GM12878 (cell line): ENCODE data around the gene DLG2. TPM values are rescaled to one million over a fixed set of nuclear protein-coding genes. Genes with fewer than 3 reads are reported as not detected.

Experiments used
- ATAC-seq: fragments of 200-7000 bp; cut with Tn5 transposase; 3 replicates; pipeline ENCODE4 v1.9.1; 2020; ENCODE audit warnings: mild to moderate bottlenecking, moderate library complexity
- BruUV-seq: library from RNA; stranded (reverse); fragments of 400-500 nt; replicated peaks from 2 replicates; lab custom pipeline; 2021; lab: Mats Ljungman, UMichigan
- CTCF ChIA-PET: fragments of 300-600 bp; sonication (Branson Sonifier 250); formaldehyde crosslinking; extraction: SDS; loops from one replicate; lab custom pipeline; 2021; ENCODE audit warnings: inconsistent platforms; lab: Yijun Ruan, JAX
- POLR2A ChIA-PET: fragments of 350-600 bp; formaldehyde crosslinking; extraction: SDS; loops from one replicate; lab custom pipeline; 2021; ENCODE audit warnings: inconsistent platforms; lab: Charles Lee
- RAD21 ChIA-PET: fragments of 300-600 bp; sonication (Branson Sonifier 250); formaldehyde crosslinking; loops from one replicate; lab custom pipeline; 2023; ENCODE audit warnings: antibody characterized with exemption; ENCODE audit not compliant: unreplicated experiment; lab: Charles Lee
- SMC1A ChIA-PET: fragments of 300-600 bp; sonication (Branson Sonifier 250); formaldehyde crosslinking; loops from one replicate; lab custom pipeline; 2023; ENCODE audit not compliant: unreplicated experiment, uncharacterized antibody; lab: Charles Lee
- DNase-seq: peaks from one replicate; pipeline ENCODE4 v3.0.0-alpha.2; 2011; ENCODE audit warnings: low read depth, low spot score
- FAIRE-seq: peaks from 3 replicates; lab custom pipeline; 2011; peaks lifted over from hg19 to GRCh38; lab: Jason Lieb, UNC
- H2AFZ ChIP-seq: 2 replicates; pipeline ENCODE4 v1.6.0; 2011; ENCODE audit warnings: low read depth, low read length, control low read depth; ENCODE audit not compliant: control insufficient read depth
- H3K27ac ChIP-seq: 2 replicates; pipeline ENCODE4 v1.5.1; 2011; ENCODE audit warnings: control low read depth; ENCODE audit not compliant: control insufficient read depth, insufficient read depth
- H3K27me3 ChIP-seq, 2 experiments: replicated peaks in 1 of 2; 2 replicates each; pipeline versions ENCODE4 v1.6.0 to v1.6.1; 2011; ENCODE audit warnings: low read length in 1 of 2; ENCODE audit not compliant: control insufficient read depth in 2 of 2, insufficient read depth in 2 of 2
- H3K36me3 ChIP-seq, 2 experiments: 2 replicates each; pipeline ENCODE4 v1.5.1; 2011; ENCODE audit warnings: low read length in 1 of 2; ENCODE audit not compliant: control insufficient read depth in 2 of 2, insufficient read depth in 2 of 2
- H3K4me1 ChIP-seq: 2 replicates; pipeline ENCODE4 v1.6.1; 2011; ENCODE audit warnings: mild to moderate bottlenecking, low read length, moderate library complexity, mixed read lengths; ENCODE audit not compliant: control insufficient read depth, insufficient read depth
- H3K4me2 ChIP-seq: 2 replicates; pipeline ENCODE4 v1.6.0; 2011; ENCODE audit warnings: control low read depth; ENCODE audit not compliant: control insufficient read depth, insufficient read depth
- H3K4me3 ChIP-seq: fragments of 200-600 bp; sonication (generic); 2 replicates; pipeline ENCODE4 v1.5.1; 2016
- H3K79me2 ChIP-seq: 2 replicates; pipeline ENCODE4 v1.6.0; 2011; ENCODE audit warnings: low read length; ENCODE audit not compliant: control insufficient read depth, insufficient read depth
- H3K9ac ChIP-seq: 2 replicates; pipeline ENCODE4 v1.8.0; 2011; ENCODE audit warnings: low read length, control low read depth, mixed read lengths; ENCODE audit not compliant: control insufficient read depth, insufficient read depth
- H3K9me3 ChIP-seq: replicated peaks from 3 replicates; pipeline ENCODE4 v1.5.1; 2011; ENCODE audit warnings: mild to moderate bottlenecking, low read length; ENCODE audit not compliant: control insufficient read depth, insufficient read depth
- H4K20me1 ChIP-seq: 2 replicates; pipeline ENCODE4 v1.6.0; 2011; ENCODE audit not compliant: control insufficient read depth, insufficient read depth
- BACH1 ChIP-seq: fragments of 450-650 bp; IDR thresholded peaks from 2 replicates; pipeline ENCODE4 v1.6.1; 2017; ENCODE audit warnings: mild to moderate bottlenecking, borderline replicate concordance
- BCL11A ChIP-seq: IDR thresholded peaks from 2 replicates; pipeline ENCODE4 v1.6.1; 2011; ENCODE audit warnings: low read depth, low read length
- CBFB ChIP-seq: IDR thresholded peaks from 2 replicates; pipeline ENCODE4 v1.6.1; 2016; ENCODE audit warnings: antibody characterized with exemption, low read depth
- CBX5 ChIP-seq: sonication (generic); IDR thresholded peaks from 2 replicates; pipeline ENCODE4 v1.6.1; 2016; ENCODE audit warnings: low read depth, moderate library complexity, mild to moderate bottlenecking, inconsistent platforms
- DPF2 ChIP-seq: fragments of 450-650 bp; IDR thresholded peaks from 2 replicates; pipeline ENCODE4 v1.6.1; 2017; ENCODE audit warnings: mild to moderate bottlenecking
- HCFC1 ChIP-seq: fragments of 150-350 bp; IDR thresholded peaks from 2 replicates; pipeline ENCODE4 v1.6.1; 2014; ENCODE audit warnings: low read length
- HDGF ChIP-seq: fragments of 450-650 bp; IDR thresholded peaks from 2 replicates; pipeline ENCODE4 v1.6.1; 2016; ENCODE audit warnings: antibody characterized with exemption
- IRF5 ChIP-seq: fragments of 450-650 bp; IDR thresholded peaks from 2 replicates; pipeline ENCODE4 v1.6.1; 2017; ENCODE audit warnings: borderline replicate concordance
- JUND ChIP-seq: IDR thresholded peaks from 2 replicates; pipeline ENCODE4 v1.6.1; 2012; ENCODE audit warnings: low read depth, mild to moderate bottlenecking, low read length, improper control_type of control experiment, moderate library complexity
- KAT2A ChIP-seq: conservative IDR thresholded peaks from 2 replicates; pipeline ENCODE4 v1.6.1; 2011; ENCODE audit warnings: low read depth, low read length; ENCODE audit not compliant: control insufficient read depth
- NR2C2 ChIP-seq: IDR thresholded peaks from 2 replicates; pipeline ENCODE4 v1.6.1; 2011; ENCODE audit warnings: borderline replicate concordance, low read depth; ENCODE audit not compliant: control insufficient read depth, insufficient read length
- POLR2AphosphoS5 ChIP-seq: IDR thresholded peaks from 2 replicates; pipeline ENCODE4 v1.6.1; 2011; ENCODE audit warnings: mild to moderate bottlenecking, low read length, inconsistent platforms
- RFX5 ChIP-seq: IDR thresholded peaks from 2 replicates; pipeline ENCODE4 v1.6.1; 2011; ENCODE audit warnings: low read depth, low read length, improper control_type of control experiment
- SIX5 ChIP-seq: IDR thresholded peaks from 2 replicates; pipeline ENCODE4 v1.6.1; 2011; ENCODE audit warnings: mild to moderate bottlenecking, low read depth, low read length, moderate library complexity; ENCODE audit not compliant: severe bottlenecking
- SMC3 ChIP-seq: IDR thresholded peaks from 2 replicates; pipeline ENCODE4 v1.6.1; 2011; ENCODE audit warnings: low read length, improper control_type of control experiment, borderline replicate concordance
- SPI1 ChIP-seq: IDR thresholded peaks from 2 replicates; pipeline ENCODE4 v1.6.1; 2011; ENCODE audit warnings: low read depth, mild to moderate bottlenecking, low read length, moderate library complexity, borderline replicate concordance; ENCODE audit not compliant: insufficient read depth
- SREBF2 ChIP-seq: IDR thresholded peaks from 2 replicates; pipeline ENCODE4 v1.6.1; 2012; ENCODE audit warnings: mild to moderate bottlenecking, low read length
- ZBED1 ChIP-seq: IDR thresholded peaks from 2 replicates; pipeline ENCODE4 v1.6.1; 2016; ENCODE audit warnings: borderline replicate concordance
- WGBS: methylation state at CpG from one replicate; pipeline ENCODE4 v1.1.6; 2016; ENCODE audit warnings: low lambda C conversion rate; ENCODE audit not compliant: insufficient replicate concordance, insufficient coverage; ENCODE audit errors: missing lambda C conversion rate; 5-methylcytosine and 5-hydroxymethylcytosine counted together
- in situ Hi-C: fragments of 300-500 bp; cut with MboI; formaldehyde crosslinking; loops from 9 replicates; pipeline ENCODE4 v1.14.3; 2018; ENCODE audit warnings: mixed read lengths
- intact Hi-C: fragments of 100-400 bp; cut with micrococcal nuclease; formaldehyde crosslinking; loops from one replicate; pipeline ENCODE4 v1.14.2; 2022; ENCODE audit not compliant: unreplicated experiment
- polyA plus RNA-seq, 11 experiments: library from polyadenylated mRNA; depleted of rRNA in 4 of 11; unstranded in 6 of 11; stranded (reverse) in 5 of 11; fragments of >200 nt; fragmentation: Nextera tagmentation in 4 of 11; fragmentation: Illumina TruSeq in 1 of 11; extraction: Ambion mirVana in 4 of 11; extraction: Trizol in 1 of 11; gene quantifications; 1 replicate in 1 of 11; 2 replicates in 10 of 11; pipeline versions ENCODE4 v1.2.1 to v1.2.3, GENCODE V29; 2011 to 2016; ENCODE audit warnings: inconsistent platforms in 2 of 11, missing spikeins in 2 of 11, low read depth in 1 of 11
- total RNA-seq, 4 experiments: library from RNA; depleted of rRNA in 3 of 4; stranded (reverse); fragments of >200 nt in 3 of 4; fragmentation: Illumina TruSeq in 1 of 4; extraction: Trizol in 1 of 4; gene quantifications; 2 replicates each; pipeline versions ENCODE4 v1.2.1 to v1.2.3, GENCODE V29; 2013 to 2021
- TF ChIP-seq, protein P1 (sequence below): fragments of 450-650 bp; formaldehyde crosslinking; IDR thresholded peaks from 2 replicates; pipeline ENCODE4 v1.4.0; 2022; ENCODE audit warnings: mild to moderate bottlenecking, moderate library complexity

DLG2 gene
- total and polyA plus RNA-seq, 10 of the 15 experiments (the other 5 are each of a cell fraction or from before 2014, with no cell fraction given) = 0.09 to 0.98 (median 0.35) TPM

GRCh38 chr11:84396521-84396920 lies 1230.6 kb downstream of the DLG2 start:
- ChIA-PET CTCF (interaction anchor here (1.9 to 3.2 kb wide), 2 partner anchors 10 to 13 kb away, joined by 5 to 13 read pairs; no protein-coding TSS in a partner anchor), RAD21 (no interaction called here), SMC1A (interaction anchor here (0.6 to 1.5 kb wide), 2 partner anchors 11 to 1602 kb away, joined by 5 read pairs; no protein-coding TSS in a partner anchor), POLR2A (no interaction called here)
- no peak for FAIRE-seq
- TF ChIP-seq KAT2A = no peak
- TF ChIP-seq HCFC1 = no peak
- TF ChIP-seq BCL11A = no peak
- no peak for TF ChIP-seq HDGF
- no peak for TF ChIP-seq IRF5
- no peak for TF ChIP-seq RFX5
- TF ChIP-seq JUND = no peak
- no peak for TF ChIP-seq SIX5
- no peak for TF ChIP-seq SPI1
- TF ChIP-seq, protein P1, sequence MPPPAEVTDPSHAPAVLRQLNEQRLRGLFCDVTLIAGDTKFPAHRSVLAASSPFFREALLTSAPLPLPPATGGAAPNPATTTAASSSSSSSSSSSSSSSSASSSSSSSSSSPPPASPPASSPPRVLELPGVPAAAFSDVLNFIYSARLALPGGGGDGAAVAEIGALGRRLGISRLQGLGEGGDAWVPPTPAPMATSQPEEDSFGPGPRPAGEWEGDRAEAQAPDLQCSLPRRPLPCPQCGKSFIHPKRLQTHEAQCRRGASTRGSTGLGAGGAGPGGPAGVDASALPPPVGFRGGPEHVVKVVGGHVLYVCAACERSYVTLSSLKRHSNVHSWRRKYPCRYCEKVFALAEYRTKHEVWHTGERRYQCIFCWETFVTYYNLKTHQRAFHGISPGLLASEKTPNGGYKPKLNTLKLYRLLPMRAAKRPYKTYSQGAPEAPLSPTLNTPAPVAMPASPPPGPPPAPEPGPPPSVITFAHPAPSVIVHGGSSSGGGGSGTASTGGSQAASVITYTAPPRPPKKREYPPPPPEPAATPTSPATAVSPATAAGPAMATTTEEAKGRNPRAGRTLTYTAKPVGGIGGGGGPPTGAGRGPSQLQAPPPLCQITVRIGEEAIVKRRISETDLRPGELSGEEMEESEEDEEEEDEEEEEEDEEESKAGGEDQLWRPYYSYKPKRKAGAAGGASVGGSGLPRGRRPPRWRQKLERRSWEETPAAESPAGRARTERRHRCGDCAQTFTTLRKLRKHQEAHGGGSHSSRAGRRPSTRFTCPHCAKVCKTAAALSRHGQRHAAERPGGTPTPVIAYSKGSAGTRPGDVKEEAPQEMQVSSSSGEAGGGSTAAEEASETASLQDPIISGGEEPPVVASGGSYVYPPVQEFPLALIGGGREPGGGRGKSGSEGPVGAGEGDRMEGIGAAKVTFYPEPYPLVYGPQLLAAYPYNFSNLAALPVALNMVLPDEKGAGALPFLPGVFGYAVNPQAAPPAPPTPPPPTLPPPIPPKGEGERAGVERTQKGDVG (CRISPR knock-in tag) = no peak
- no peak for TF ChIP-seq NR2C2
- no peak for TF ChIP-seq CBX5
- no peak for TF ChIP-seq ZBED1
- no peak for TF ChIP-seq DPF2
- TF ChIP-seq POLR2AphosphoS5 = no peak
- TF ChIP-seq SMC3 = no peak
- TF ChIP-seq SREBF2 = no peak
- TF ChIP-seq CBFB = no peak
- TF ChIP-seq BACH1 = no peak
- in situ Hi-C loops = no loop called here
- BruUV-seq = no TSS peak
- DNase-seq = no peak
- no peaks in the 10 kb centered on the region for H3K9me3 ChIP-seq
- no peak overlapping the region for H2AFZ ChIP-seq
- no peaks in the 10 kb centered on the region for H3K79me2 ChIP-seq
- H3K4me1 ChIP-seq = no peaks in the 10 kb centered on the region
- no peak overlapping the region for H3K4me3 ChIP-seq
- H3K27me3 ChIP-seq = no peaks in the 10 kb centered on the region; a peak in 1 of 4 replicates
- intact Hi-C loops = no loop called here
- no peak overlapping the region for H3K27ac ChIP-seq
- H4K20me1 ChIP-seq = no peaks in the 10 kb centered on the region
- ATAC-seq = no peak
- H3K4me2 ChIP-seq = no peak overlapping the region
- 32% methylated on average over 3 of the region's 3 CpGs for WGBS
- no peak overlapping the region for H3K9ac ChIP-seq
- H3K36me3 ChIP-seq = no peaks in the 10 kb centered on the region
